HEK293T (cell line): ENCODE measurements around the gene SLC35A3.
A peak's percentile ranks its signal among the peaks of the same experiment; 100 is the strongest.

Source experiments
- CTCF ChIA-PET: fragments of 350-600 bp; formaldehyde crosslinking; extraction: SDS; loops from one replicate; lab custom pipeline; 2021; ENCODE audit warnings: antibody characterized with exemption, inconsistent platforms; lab: Yijun Ruan, JAX
- POLR2A ChIA-PET: fragments of 350-600 bp; formaldehyde crosslinking; extraction: SDS; loops from one replicate; lab custom pipeline; 2020; ENCODE audit warnings: antibody characterized with exemption, inconsistent platforms; lab: Yijun Ruan, JAX
- DNase-seq: peaks from one replicate; pipeline ENCODE4 v3.0.0; 2012; ENCODE audit warnings: mixed read lengths; ENCODE audit errors: extremely low spot score
- ARNT ChIP-seq: fragments of 450-650 bp; IDR thresholded peaks from 2 replicates; pipeline ENCODE4 v1.6.1; 2017; ENCODE audit warnings: mild to moderate bottlenecking
- BHLHE40 ChIP-seq: fragments of 450-650 bp; IDR thresholded peaks from 2 replicates; pipeline ENCODE4 v1.6.1; 2016; ENCODE audit warnings: mild to moderate bottlenecking, moderate library complexity, borderline replicate concordance
- CTBP1 ChIP-seq: fragments of 450-650 bp; IDR thresholded peaks from 2 replicates; pipeline ENCODE4 v1.6.1; 2016; ENCODE audit warnings: borderline replicate concordance
- ELF4 ChIP-seq: fragments of 450-650 bp; IDR thresholded peaks from 2 replicates; pipeline ENCODE4 v1.6.1; 2017; ENCODE audit warnings: antibody characterized with exemption
- FOXA1 ChIP-seq: fragments of 450-650 bp; IDR thresholded peaks from 2 replicates; pipeline ENCODE4 v1.6.1; 2016; ENCODE audit warnings: mild to moderate bottlenecking
- FOXK2 ChIP-seq: fragments of 450-650 bp; IDR thresholded peaks from 2 replicates; pipeline ENCODE4 v1.6.1; 2016; ENCODE audit warnings: mild to moderate bottlenecking
- FOXM1 ChIP-seq: fragments of 450-650 bp; IDR thresholded peaks from 2 replicates; pipeline ENCODE4 v1.6.1; 2017; ENCODE audit warnings: mild to moderate bottlenecking, borderline replicate concordance
- HDGF ChIP-seq: fragments of 450-650 bp; IDR thresholded peaks from 2 replicates; pipeline ENCODE4 v1.6.1; 2017; ENCODE audit warnings: antibody characterized with exemption, borderline replicate concordance
- L3MBTL2 ChIP-seq: fragments of 450-650 bp; conservative IDR thresholded peaks from 2 replicates; pipeline ENCODE4 v1.6.1; 2016; ENCODE audit warnings: mild to moderate bottlenecking
- LEF1 ChIP-seq: fragments of 450-650 bp; IDR thresholded peaks from 2 replicates; pipeline ENCODE4 v1.6.1; 2017; ENCODE audit warnings: mild to moderate bottlenecking, borderline replicate concordance
- NFRKB ChIP-seq: fragments of 450-650 bp; IDR thresholded peaks from 2 replicates; pipeline ENCODE4 v1.6.1; 2016; ENCODE audit warnings: mild to moderate bottlenecking, moderate library complexity
- PKNOX1 ChIP-seq: fragments of 450-650 bp; IDR thresholded peaks from 2 replicates; pipeline ENCODE4 v1.6.1; 2016
- SP1 ChIP-seq: fragments of 450-650 bp; IDR thresholded peaks from 2 replicates; pipeline ENCODE4 v1.6.1; 2017
- SUZ12 ChIP-seq: fragments of 450-650 bp; IDR thresholded peaks from 2 replicates; pipeline ENCODE4 v1.6.1; 2016; ENCODE audit warnings: mild to moderate bottlenecking
- TARDBP ChIP-seq: fragments of 450-650 bp; IDR thresholded peaks from 2 replicates; pipeline ENCODE4 v1.6.1; 2016
- ZNF384 ChIP-seq: fragments of 450-650 bp; IDR thresholded peaks from 2 replicates; pipeline ENCODE4 v1.6.1; 2016

The SLC35A3 gene

GRCh38 chr1:99963041-99963795 is 6.6 kb upstream of the SLC35A3 start:
- ChIA-PET CTCF (no interaction called here), POLR2A (no interaction called here)
- no peak for DNase-seq
- TF ChIP-seq LEF1: no peak
- TF ChIP-seq NFRKB: no peak
- no peak for TF ChIP-seq CTBP1
- no peak for TF ChIP-seq FOXA1
- TF ChIP-seq ARNT: no peak
- TF ChIP-seq SUZ12: no peak
- no peak for TF ChIP-seq FOXM1
- no peak for TF ChIP-seq HDGF
- TF ChIP-seq TARDBP: no peak
- TF ChIP-seq FOXK2: no peak
- no peak for TF ChIP-seq ELF4
- no peak for TF ChIP-seq L3MBTL2
- TF ChIP-seq PKNOX1: no peak
- no peak for TF ChIP-seq ZNF384
- no peak for TF ChIP-seq BHLHE40
- TF ChIP-seq SP1: no peak

- DNase-seq: peak; percentile 21
- TF ChIP-seq NFRKB (no peak), CTBP1 (no peak), ZNF384 (no peak), SUZ12 (no peak)
- ChIA-PET CTCF (no interaction called here), POLR2A (no interaction called here)
These were observed 5.0 kb upstream of the SLC35A3 start for GRCh38 chr1:99964806-99965205.

GRCh38 chr1:99965646-99966375 is 4.0 kb upstream of the SLC35A3 start:
- TF ChIP-seq FOXA1: no peak
- no peak for DNase-seq
- CTCF ChIA-PET: no interaction called here
- POLR2A ChIA-PET: no interaction called here

GRCh38 chr1:99968214-99968613 is 1.6 kb upstream of the SLC35A3 start:
- no peak for DNase-seq
- ChIA-PET POLR2A (no interaction called here), CTCF (no interaction called here)

GRCh38 chr1:99969260-99969728 is 502 bp upstream of the SLC35A3 start:
- POLR2A ChIA-PET: interaction anchor here (0.7 to 2.2 kb wide), 17 partner anchors 9 to 203 kb away, joined by 3 to 18 read pairs (median 4); partner anchors contain the start of genes FRRS1, SASS6 and TRMT13
- CTCF ChIA-PET: no interaction called here
- TF ChIP-seq LEF1: no peak
- TF ChIP-seq ELF4: no peak
- TF ChIP-seq NFRKB: no peak
- TF ChIP-seq FOXA1: no peak
- TF ChIP-seq FOXM1: no peak
- no peak for TF ChIP-seq HDGF
- no peak for TF ChIP-seq SP1
- no peak for TF ChIP-seq CTBP1
- TF ChIP-seq SUZ12: no peak
- TF ChIP-seq BHLHE40: no peak
- no peak for TF ChIP-seq TARDBP
- TF ChIP-seq ARNT: no peak
- TF ChIP-seq ZNF384: no peak
- no peak for TF ChIP-seq PKNOX1
- no peak for TF ChIP-seq L3MBTL2
- no peak for TF ChIP-seq FOXK2
- DNase-seq: peak; percentile 17

More at GRCh38 chr1:99968214-99968613, 1.6 kb upstream of the SLC35A3 start:
- TF ChIP-seq FOXM1 (no peak), ARNT (no peak), ZNF384 (no peak), CTBP1 (no peak), BHLHE40 (no peak), LEF1 (no peak), SUZ12 (no peak), NFRKB (no peak), FOXA1 (no peak), HDGF (no peak), ELF4 (no peak), FOXK2 (no peak), PKNOX1 (no peak), SP1 (no peak)

- no peak for DNase-seq
- POLR2A ChIA-PET: interaction anchor here (0.5 to 2.2 kb wide), 15 partner anchors 7 to 463 kb away, joined by 3 to 18 read pairs (median 5); partner anchors contain the start of genes AGL, FRRS1, SASS6 and TRMT13
- no peak for TF ChIP-seq FOXM1
- TF ChIP-seq FOXA1: no peak
- TF ChIP-seq NFRKB: no peak
- no peak for TF ChIP-seq ZNF384
- TF ChIP-seq L3MBTL2: no peak
- TF ChIP-seq ARNT: no peak
- no peak for TF ChIP-seq SP1
- no peak for TF ChIP-seq LEF1
- TF ChIP-seq HDGF: no peak
- no peak for TF ChIP-seq FOXK2
- no peak for TF ChIP-seq TARDBP
- CTCF ChIA-PET: no interaction called here
These were observed 988 bp downstream of the SLC35A3 start for GRCh38 chr1:99970713-99971255.
